Activated CD4-positive, alpha-beta memory T cell treated with anti-CD3 and anti-CD28 coated beads, Interleukin-2, amount 10 ng/mL, durations not matched to agents 7 days and 5 days (primary cell): ENCODE measurements around the gene MR1. TPM values are rescaled to one million over a fixed set of nuclear protein-coding genes. Genes with fewer than 3 reads are reported as not detected.
"Not testable (repeated sequence)": the region's sequence is repeated elsewhere in the genome, so short reads cannot be mapped to it uniquely, and the experiment has no call there.

ENCODE experiments used
- CTCF ChIA-PET: fragments of 350-600 bp; sonication (Branson Sonifier 250); formaldehyde crosslinking; loops from one replicate; lab custom pipeline; 2021; ENCODE audit warnings: antibody characterized with exemption, inconsistent platforms; lab: Charles Lee
- POLR2A ChIA-PET: fragments of 350-600 bp; sonication (Branson Sonifier 250); formaldehyde crosslinking; loops from one replicate; lab custom pipeline; 2021; ENCODE audit warnings: antibody characterized with exemption; lab: Charles Lee
- DNase-seq: peaks from one replicate; pipeline ENCODE4 v3.0.0-alpha.2; 2020
- H3K27ac Mint-ChIP-seq: one replicate; pipeline ENCODE4 v1.8.0; 2021; ENCODE audit warnings: mild to moderate bottlenecking, mixed read lengths
- H3K27me3 Mint-ChIP-seq: one replicate; pipeline ENCODE4 v1.8.0; 2021; ENCODE audit warnings: mixed read lengths
- H3K36me3 Mint-ChIP-seq: one replicate; pipeline ENCODE4 v1.8.0; 2021; ENCODE audit warnings: low read depth, mixed read lengths
- H3K4me1 Mint-ChIP-seq: one replicate; pipeline ENCODE4 v1.8.0; 2021; ENCODE audit warnings: mixed read lengths
- H3K4me3 Mint-ChIP-seq: one replicate; pipeline ENCODE4 v1.8.0; 2021; ENCODE audit warnings: mild to moderate bottlenecking, mixed read lengths
- H3K9me3 Mint-ChIP-seq: one replicate; pipeline ENCODE4 v1.8.0; 2021; ENCODE audit warnings: mixed read lengths
- total RNA-seq, 2 experiments: library from RNA; stranded (reverse); gene quantifications; one replicate each; pipeline ENCODE4 v1.2.3, GENCODE V29; 2021

MR1 gene
- total RNA-seq, 2 experiments from 2014 or later: 36.4 to 36.5 TPM

DNA sequence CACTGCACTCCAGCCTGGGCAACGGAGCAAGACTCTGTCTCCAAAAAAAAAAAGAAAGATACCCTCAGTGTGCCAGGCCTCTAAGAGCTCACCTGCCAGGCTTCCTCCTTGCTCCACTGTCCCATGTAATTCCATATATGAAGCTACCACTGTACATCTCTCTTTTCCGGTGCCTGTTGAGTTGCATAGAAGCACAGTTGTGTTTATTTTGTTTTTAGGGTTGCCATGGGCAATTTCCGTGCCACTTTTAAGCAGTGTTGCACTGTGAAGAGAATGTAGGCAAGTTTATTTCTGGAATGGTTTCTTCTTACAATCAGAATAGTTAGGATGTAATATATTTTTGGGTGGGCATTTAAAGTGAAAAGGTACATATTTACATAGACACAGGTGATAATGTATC, 23.3 kb downstream of the MR1 start:
- no peaks in the 10 kb centered on the region for H3K27me3 Mint-ChIP-seq
- no peak overlapping the region for H3K27ac Mint-ChIP-seq
- CTCF ChIA-PET: no interaction called here
- DNase-seq: no peak
- peaks cover 55% of the 10 kb centered on the region for H3K36me3 Mint-ChIP-seq
- peaks cover 9% of the 10 kb centered on the region for H3K4me1 Mint-ChIP-seq
- H3K9me3 Mint-ChIP-seq: peaks cover 10% of the 10 kb centered on the region
- POLR2A ChIA-PET: no interaction called here
- H3K4me3 Mint-ChIP-seq: no peak overlapping the region

DNA sequence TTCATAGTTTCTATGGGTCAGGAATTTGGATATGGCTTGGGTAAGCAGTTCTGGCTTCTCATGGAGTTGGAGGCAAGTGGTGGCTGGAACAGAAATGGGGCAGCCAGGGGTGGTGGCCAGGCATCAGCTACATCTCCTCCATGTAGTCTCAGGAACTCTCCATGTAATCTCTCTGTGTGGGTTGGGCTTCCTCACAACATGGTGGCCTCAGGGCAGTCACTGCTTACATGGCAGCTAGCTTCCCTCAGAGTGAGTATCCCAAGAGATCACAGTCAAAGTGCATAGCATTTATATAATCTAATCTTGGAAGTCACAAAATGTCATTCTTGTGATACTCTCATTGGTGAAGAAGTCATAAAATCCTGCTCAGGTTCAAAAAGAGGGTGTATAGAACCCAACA, 25.7 kb downstream of the MR1 start:
- ChIA-PET POLR2A (no interaction called here), CTCF (interaction anchor here (2.1 kb wide), 1 partner anchor 22 kb away, joined by 10 read pairs; no protein-coding TSS in a partner anchor)
- H3K36me3 Mint-ChIP-seq: peaks cover 40% of the 10 kb centered on the region
- no peak for DNase-seq
- H3K27me3 Mint-ChIP-seq: no peaks in the 10 kb centered on the region
- H3K4me1 Mint-ChIP-seq: peaks cover 25% of the 10 kb centered on the region
- peaks cover 10% of the 10 kb centered on the region for H3K9me3 Mint-ChIP-seq
- H3K27ac Mint-ChIP-seq: no peak overlapping the region
- H3K4me3 Mint-ChIP-seq: no peak overlapping the region

DNA sequence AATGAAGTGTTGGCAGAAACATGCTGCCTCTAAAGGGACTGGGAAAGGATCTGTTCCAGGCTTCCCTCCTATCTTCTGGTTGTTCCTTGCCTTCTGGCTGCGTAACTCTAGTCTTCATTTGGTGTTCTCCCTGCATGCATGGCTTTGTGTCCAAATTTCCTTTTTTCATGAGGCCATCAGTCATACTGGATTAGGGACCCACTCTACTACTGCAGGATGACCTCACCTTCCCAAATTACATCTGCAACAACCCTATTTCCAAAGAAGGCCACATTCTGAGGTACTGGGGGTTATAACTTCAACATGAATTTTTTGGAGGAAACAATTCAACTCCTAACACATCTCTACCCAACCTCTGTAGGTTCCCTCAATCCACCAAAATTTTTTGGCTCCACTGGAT, 26.3 kb downstream of the MR1 start:
- H3K4me1 Mint-ChIP-seq: peaks cover 25% of the 10 kb centered on the region
- H3K9me3 Mint-ChIP-seq: peaks cover 10% of the 10 kb centered on the region
- no peak for DNase-seq
- CTCF ChIA-PET: no interaction called here
- POLR2A ChIA-PET: no interaction called here
- H3K4me3 Mint-ChIP-seq: no peak overlapping the region
- no peak overlapping the region for H3K27ac Mint-ChIP-seq
- H3K36me3 Mint-ChIP-seq: peaks cover 37% of the 10 kb centered on the region
- H3K27me3 Mint-ChIP-seq: no peaks in the 10 kb centered on the region

DNA sequence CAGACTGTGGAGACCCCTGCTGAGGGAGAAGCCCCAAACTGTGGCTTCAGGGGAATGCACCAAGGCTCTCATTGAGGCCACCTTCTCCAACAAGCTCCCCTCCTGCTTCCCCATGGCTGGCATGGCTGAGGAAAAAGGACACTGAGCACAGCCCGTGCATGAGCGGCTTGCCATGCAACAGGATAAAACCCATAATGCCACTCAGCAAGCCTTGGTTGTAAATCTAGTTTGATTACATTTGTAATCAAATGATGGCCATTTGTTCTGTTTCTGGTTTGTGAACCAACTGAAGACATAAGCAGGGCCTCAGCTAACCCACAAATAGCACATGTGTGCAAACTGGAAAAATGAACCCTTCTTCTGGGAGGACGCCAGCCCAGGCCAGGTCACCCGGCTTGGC, 27.2 kb downstream of the MR1 start:
- peaks cover 25% of the 10 kb centered on the region for H3K4me1 Mint-ChIP-seq
- not testable (repeated sequence) for DNase-seq, H3K9me3 Mint-ChIP-seq, H3K4me3 Mint-ChIP-seq, H3K27me3 Mint-ChIP-seq
- H3K27ac Mint-ChIP-seq: peak overlapping the region; percentile 12
- H3K36me3 Mint-ChIP-seq: peaks cover 30% of the 10 kb centered on the region
- ChIA-PET CTCF (interaction anchor here (2.9 kb wide), 1 partner anchor 81 kb away, joined by 17 read pairs; no protein-coding TSS in a partner anchor), POLR2A (interaction anchor here (3.4 kb wide), 1 partner anchor 29 kb away, joined by 35 read pairs; the partner anchor contains the start of gene IER5)

DNA sequence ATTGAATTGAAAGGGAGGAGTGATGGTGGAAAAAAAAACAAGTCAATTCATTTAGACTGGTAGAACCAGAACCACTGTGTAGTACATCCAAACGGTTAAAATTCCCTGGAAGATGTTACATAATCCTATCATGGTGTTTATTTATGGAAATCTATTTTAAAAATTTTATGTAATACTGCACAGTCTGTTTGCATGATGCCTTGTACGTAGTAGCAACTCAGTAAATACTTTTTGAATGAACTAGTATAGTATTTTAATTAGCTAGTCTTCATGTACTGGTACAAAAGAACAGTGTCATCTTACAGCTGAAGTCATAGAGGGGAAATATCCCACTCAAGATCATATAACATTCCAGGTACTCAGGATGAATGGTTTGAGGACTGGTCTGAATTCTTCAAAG, 27.7 kb downstream of the MR1 start:
- POLR2A ChIA-PET: interaction anchor here (1.3 to 3.4 kb wide), 4 partner anchors 8 to 80 kb away, joined by 5 to 35 read pairs (median 10); partner anchors contain the start of genes IER5 and STX6
- Mint-ChIP-seq H3K9me3 (peaks cover 10% of the 10 kb centered on the region), H3K4me3 (no peak overlapping the region), H3K27ac (no peak overlapping the region), H3K36me3 (peaks cover 29% of the 10 kb centered on the region), H3K4me1 (peaks cover 25% of the 10 kb centered on the region), H3K27me3 (peaks cover 2% of the 10 kb centered on the region)
- DNase-seq: no peak
- CTCF ChIA-PET: interaction anchor here (0.9 to 2.9 kb wide), 2 partner anchors 74 to 81 kb away, joined by 3 to 17 read pairs; no protein-coding TSS in a partner anchor

DNA sequence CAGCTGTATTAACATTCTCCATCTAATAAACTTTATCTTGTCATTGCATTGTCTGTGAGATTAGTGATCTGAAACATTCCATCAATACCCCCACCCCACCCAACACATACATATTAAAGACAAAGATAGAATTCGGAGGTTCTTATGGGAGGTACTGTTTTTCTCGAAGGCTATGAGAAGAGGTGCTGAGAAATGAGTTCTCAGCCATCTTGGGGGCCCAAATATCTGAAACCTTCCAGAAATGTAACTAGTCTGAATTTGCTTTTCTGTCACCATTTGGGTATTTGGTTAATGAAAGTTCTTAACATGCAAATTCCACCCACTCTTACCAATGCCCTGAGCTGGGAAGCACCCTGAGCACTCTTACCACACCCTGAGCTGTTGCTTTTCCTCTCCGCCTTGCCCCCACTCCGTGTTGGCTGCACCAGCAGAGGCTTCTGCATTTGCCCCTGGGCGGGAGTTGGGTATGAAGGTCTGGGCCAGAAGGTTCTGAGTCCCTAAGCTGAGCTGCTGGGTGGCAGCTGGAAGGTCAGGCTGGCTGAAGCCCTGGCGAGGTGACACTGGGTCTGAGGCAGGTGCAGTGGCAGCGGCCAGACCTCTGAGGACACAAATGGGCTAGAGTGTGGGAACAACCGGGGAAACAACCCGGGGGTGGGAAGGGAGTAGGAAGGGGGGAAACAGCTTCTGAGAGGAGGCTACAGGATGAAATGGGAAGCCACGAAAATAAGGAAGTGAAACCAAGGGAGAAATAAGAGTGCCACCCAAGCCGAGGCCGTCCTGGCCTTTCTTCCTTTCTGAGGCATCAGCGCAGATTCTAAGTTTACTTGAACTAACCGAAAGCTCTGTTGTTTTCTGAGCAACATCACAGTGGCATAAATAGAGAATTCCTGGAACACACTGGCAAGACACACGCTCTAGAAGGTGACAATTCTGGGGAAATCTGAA, 28.4 kb downstream of the MR1 start:
- peak; percentile 18 for DNase-seq
- Mint-ChIP-seq H3K4me1 (peaks cover 25% of the 10 kb centered on the region), H3K9me3 (peaks cover 10% of the 10 kb centered on the region), H3K36me3 (peaks cover 25% of the 10 kb centered on the region), H3K27me3 (peaks cover 2% of the 10 kb centered on the region), H3K4me3 (peak overlapping the region; percentile 65), H3K27ac (peak overlapping the region; percentile 79)
- POLR2A ChIA-PET: interaction anchor here (0.7 to 3.4 kb wide), 16 partner anchors 9 to 336 kb away, joined by 3 to 35 read pairs (median 5); partner anchors contain the start of genes IER5, MR1 and STX6
- CTCF ChIA-PET: interaction anchor here (0.8 to 2.9 kb wide), 7 partner anchors 17 to 104 kb away, joined by 3 to 17 read pairs (median 6); partner anchors contain the start of gene MR1

DNA sequence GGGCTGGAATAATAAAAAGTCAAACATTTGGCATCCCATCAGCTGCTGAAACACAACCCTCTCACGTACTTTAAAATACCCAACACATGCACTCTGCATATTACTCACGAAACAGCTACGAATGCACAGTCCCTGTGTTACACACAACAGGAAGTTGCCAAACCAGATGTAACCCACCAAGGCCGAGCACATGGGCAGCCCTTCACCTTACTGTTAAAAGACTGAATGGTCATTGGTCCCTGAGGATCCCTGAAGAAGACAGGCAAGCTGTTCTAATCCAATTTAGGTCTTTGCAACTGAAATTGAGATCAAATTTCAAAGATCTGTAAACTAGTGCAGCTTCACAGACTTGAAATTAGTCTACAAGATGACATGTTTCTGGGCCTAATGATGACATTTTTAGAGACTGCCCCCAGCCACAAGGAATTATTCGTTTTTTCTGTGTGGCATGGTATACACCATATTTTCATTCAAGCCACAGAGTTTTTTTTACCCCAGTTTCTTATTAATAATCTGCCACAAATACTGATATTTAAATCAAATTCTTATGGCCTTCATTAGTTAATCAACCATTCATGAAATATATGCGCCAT, 29.1 kb downstream of the MR1 start:
- Mint-ChIP-seq H3K27ac (peak overlapping the region; percentile 79), H3K4me3 (peak overlapping the region; percentile 65), H3K36me3 (peaks cover 22% of the 10 kb centered on the region), H3K9me3 (peaks cover 10% of the 10 kb centered on the region), H3K27me3 (peaks cover 2% of the 10 kb centered on the region), H3K4me1 (peaks cover 25% of the 10 kb centered on the region)
- ChIA-PET POLR2A (interaction anchor here (0.7 to 3.4 kb wide), 16 partner anchors 10 to 335 kb away, joined by 3 to 35 read pairs (median 5); partner anchors contain the start of genes IER5, MR1 and STX6), CTCF (interaction anchor here (0.8 to 2.9 kb wide), 9 partner anchors 17 to 181 kb away, joined by 3 to 17 read pairs (median 6); partner anchors contain the start of gene MR1)
- DNase-seq: peak; percentile 57

DNA sequence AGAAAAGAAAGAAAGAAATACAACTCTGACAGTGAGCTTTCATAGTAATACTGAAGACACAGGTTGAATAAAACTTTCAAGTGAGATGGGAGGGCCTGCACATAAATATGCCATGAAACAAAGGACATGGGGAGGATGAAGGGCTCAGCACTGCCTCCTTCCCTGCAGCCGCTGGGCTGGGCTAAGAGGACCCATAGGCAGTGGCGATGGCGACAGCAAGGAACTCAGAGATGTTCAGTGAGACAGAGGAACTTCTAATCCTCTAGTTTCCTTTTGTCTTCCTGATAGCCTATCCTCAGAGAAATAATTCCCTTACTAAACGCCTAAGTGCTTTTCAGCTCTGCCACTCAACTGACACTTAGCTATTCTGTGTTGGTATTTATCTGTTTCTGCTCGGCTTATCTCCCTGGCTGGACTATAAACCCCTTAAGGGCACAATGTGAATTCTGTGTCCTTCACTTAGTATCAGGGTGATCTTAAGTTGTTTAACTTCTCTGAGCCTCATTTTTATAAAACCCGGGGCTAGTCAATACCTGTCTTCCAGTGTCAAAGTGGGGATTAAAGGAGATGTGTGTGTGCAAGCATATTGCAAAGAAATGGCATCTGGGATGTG, 30.3 kb downstream of the MR1 start:
- no peak overlapping the region for H3K4me3 Mint-ChIP-seq
- ChIA-PET POLR2A (interaction anchor here (1.4 to 3.4 kb wide), 5 partner anchors 16 to 96 kb away, joined by 5 to 35 read pairs (median 8); partner anchors contain the start of gene IER5), CTCF (interaction anchor here (0.8 to 2.9 kb wide), 8 partner anchors 16 to 183 kb away, joined by 3 to 17 read pairs (median 6); no protein-coding TSS in a partner anchor)
- peaks cover 11% of the 10 kb centered on the region for H3K36me3 Mint-ChIP-seq
- H3K27ac Mint-ChIP-seq: no peak overlapping the region
- H3K4me1 Mint-ChIP-seq: peaks cover 25% of the 10 kb centered on the region
- DNase-seq: no peak
- peaks cover 6% of the 10 kb centered on the region for H3K27me3 Mint-ChIP-seq
- H3K9me3 Mint-ChIP-seq: peaks cover 8% of the 10 kb centered on the region

DNA sequence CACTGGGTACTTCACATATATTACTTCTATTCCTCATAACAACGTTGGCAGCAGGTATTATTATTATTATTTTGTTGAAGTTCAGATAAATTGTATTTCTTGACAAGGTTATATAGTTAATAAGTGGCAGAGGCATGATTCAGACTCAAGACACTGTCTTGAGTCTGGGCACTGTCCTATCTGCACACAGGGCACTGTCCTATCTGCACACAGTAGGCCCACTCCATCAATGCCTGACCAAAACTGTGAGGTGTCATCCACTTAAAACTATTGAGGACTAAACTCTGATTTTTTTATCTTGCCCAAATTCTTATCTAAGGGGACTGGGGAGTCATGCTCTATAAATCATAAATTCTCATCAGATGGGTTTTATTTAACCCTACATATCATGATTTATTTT, 30.9 kb downstream of the MR1 start:
- ChIA-PET CTCF (interaction anchor here (2.6 kb wide), 1 partner anchor 15 kb away, joined by 11 read pairs; no protein-coding TSS in a partner anchor), POLR2A (no interaction called here)
- peaks cover 25% of the 10 kb centered on the region for H3K4me1 Mint-ChIP-seq
- H3K36me3 Mint-ChIP-seq: peaks cover 5% of the 10 kb centered on the region
- H3K27me3 Mint-ChIP-seq: peaks cover 7% of the 10 kb centered on the region
- H3K4me3 Mint-ChIP-seq: no peak overlapping the region
- H3K27ac Mint-ChIP-seq: no peak overlapping the region
- H3K9me3 Mint-ChIP-seq: peaks cover 4% of the 10 kb centered on the region
- DNase-seq: no peak

DNA sequence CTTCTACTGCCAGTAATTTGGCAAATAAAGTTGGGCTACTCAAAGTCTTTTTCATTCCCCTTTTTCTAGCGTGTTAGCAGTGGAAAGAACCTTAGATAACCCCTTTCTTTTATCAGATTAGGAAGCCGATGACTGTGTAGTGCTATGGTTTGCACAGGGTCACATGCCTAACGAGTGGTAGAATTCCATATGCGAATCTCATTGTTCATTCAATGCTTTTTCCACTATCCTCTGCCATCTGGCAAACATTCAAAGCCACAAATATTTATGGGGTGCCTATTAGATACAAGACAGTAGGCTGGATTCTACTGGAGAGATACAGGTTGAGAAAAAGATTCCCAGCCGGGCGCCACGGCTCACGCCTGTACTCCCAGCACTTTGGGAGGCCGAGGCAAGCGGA, 39.9 kb downstream of the MR1 start:
- H3K27ac Mint-ChIP-seq: no peak overlapping the region
- ChIA-PET CTCF (no interaction called here), POLR2A (no interaction called here)

DNA sequence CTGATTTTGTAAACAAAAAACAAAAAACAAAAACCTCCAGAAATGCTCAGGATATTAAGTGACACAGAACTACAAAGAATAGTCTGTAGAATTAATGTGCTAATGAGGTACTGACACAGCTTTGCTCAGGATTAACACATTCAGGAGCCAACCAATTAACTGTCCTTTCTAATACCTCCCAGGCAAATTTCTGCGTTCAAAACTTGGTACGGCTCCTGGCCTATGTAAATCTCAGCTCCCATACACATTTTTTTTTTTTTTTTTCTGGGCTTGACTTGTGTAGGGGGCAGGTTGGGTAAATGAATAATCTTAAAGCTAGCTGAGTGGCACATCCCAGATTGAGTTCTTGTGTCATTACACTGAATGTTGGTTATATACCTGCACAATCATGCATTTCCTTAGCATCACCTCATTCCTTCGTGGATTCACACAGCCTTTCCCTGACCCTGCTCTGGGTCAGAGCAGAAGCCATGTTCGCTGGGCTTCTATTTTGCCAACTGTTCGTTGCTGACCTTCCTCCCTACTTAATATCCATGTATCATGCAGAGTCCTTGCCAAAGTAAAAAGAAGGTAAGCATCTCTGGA, 42.1 kb downstream of the MR1 start:
- ChIA-PET CTCF (interaction anchor here (1.2 to 2.4 kb wide), 2 partner anchors 8 to 66 kb away, joined by 5 to 12 read pairs; no protein-coding TSS in a partner anchor), POLR2A (interaction anchor here (0.6 to 1.1 kb wide), 2 partner anchors 42 to 93 kb away, joined by 3 read pairs; partner anchors contain the start of gene MR1)
- H3K27me3 Mint-ChIP-seq: peaks cover 20% of the 10 kb centered on the region

More for the DNA sequence above, 39.9 kb downstream of the MR1 start:
- Mint-ChIP-seq H3K27me3 (peaks cover 29% of the 10 kb centered on the region), H3K9me3 (peaks cover 2% of the 10 kb centered on the region), H3K4me1 (peaks cover 7% of the 10 kb centered on the region), H3K36me3 (peaks cover 3% of the 10 kb centered on the region), H3K4me3 (no peak overlapping the region)
- no peak for DNase-seq

More for the DNA sequence above, 42.1 kb downstream of the MR1 start:
- no peak for DNase-seq
- Mint-ChIP-seq H3K9me3 (peaks cover 2% of the 10 kb centered on the region), H3K27ac (no peak overlapping the region), H3K36me3 (peaks cover 3% of the 10 kb centered on the region), H3K4me3 (no peak overlapping the region), H3K4me1 (peaks cover 27% of the 10 kb centered on the region)
